HCT116 (cell line): ENCODE results near the gene RAB4B.

Experiments
- CTCF ChIP-seq, 3 experiments: fragments of 200-600 bp in 1 of 3; sonication (generic) in 1 of 3; IDR thresholded peaks in 2 of 3; conservative IDR thresholded peaks in 1 of 3; 2 replicates each; pipeline ENCODE4 v1.5.1; 2012 to 2017; ENCODE audit warnings: low read depth in 2 of 3, low read length in 2 of 3, antibody characterized with exemption in 1 of 3, borderline replicate concordance in 1 of 3, control low read depth in 1 of 3, mild to moderate bottlenecking in 1 of 3, mixed read lengths in 1 of 3, mixed run types in 1 of 3, moderate library complexity in 1 of 3; ENCODE audit not compliant: insufficient read depth in 1 of 3
- EGR1 ChIP-seq: IDR thresholded peaks from 2 replicates; pipeline ENCODE4 v1.6.1; 2012; ENCODE audit warnings: low read depth
- EZH2 ChIP-seq: fragments of 200-600 bp; sonication (generic); IDR thresholded peaks from 2 replicates; pipeline ENCODE4 v1.6.1; 2017; ENCODE audit warnings: antibody characterized with exemption, mixed run types
- EZH2phosphoT487 ChIP-seq: fragments of 200-600 bp; IDR thresholded peaks from 2 replicates; pipeline ENCODE4 v1.6.1; 2018; ENCODE audit warnings: antibody characterized with exemption, borderline replicate concordance
- TCF7L2 ChIP-seq: IDR thresholded peaks from 2 replicates; pipeline ENCODE4 v1.7.0; 2011; ENCODE audit warnings: borderline replicate concordance, inconsistent platforms; ENCODE audit not compliant: insufficient read depth, insufficient read length; ENCODE audit errors: extremely low read depth
- ZFX ChIP-seq: fragments of 450-650 bp; IDR thresholded peaks from 2 replicates; pipeline ENCODE4 v1.6.1; 2017

- no peak for TF ChIP-seq CTCF (IDR thresholded peaks at IDR 0.05 in 2 of 3, conservative IDR thresholded peaks at IDR 0.05 in 1 of 3; ENCODE audit: borderline replicate concordance in 1 of 3, insufficient read depth in 1 of 3, low read depth in 2 of 3, low read length in 2 of 3)
- TF ChIP-seq ZFX: no peak
- TF ChIP-seq TCF7L2: no peak
- no peak for TF ChIP-seq EZH2
- no peak for TF ChIP-seq EZH2phosphoT487
- no peak for TF ChIP-seq EGR1
Measured at GRCh38 chr19:40739871-40740703, 38.0 kb upstream of the RAB4B start.
